Measurements from ENCODE around the gene SLC5A10. TPM values are rescaled to one million over a fixed set of nuclear protein-coding genes. Genes with fewer than 3 reads are reported as not detected.
A peak's percentile ranks its signal among the peaks of the same experiment; 100 is the strongest.

The SLC5A10 gene
- total RNA-seq, 1 experiment from 2014 or later = not detected

GRCh38 chr17:19022747-19023146 lies 70.8 kb downstream of the SLC5A10 start:
- H3K56ac ChIP-seq (ENCODE audit: insufficient read length, low read depth, low read length) = no peak overlapping the region
- no peak overlapping the region for H3K27ac ChIP-seq (ENCODE audit: insufficient read length, low read depth, low read length)
- H2BK5ac ChIP-seq (ENCODE audit: insufficient read length, low read length) = no peak overlapping the region
- H3K9ac ChIP-seq (ENCODE audit: extremely low read depth, insufficient read length, low read length) = no peak overlapping the region
- no peak overlapping the region for H3K4me3 Mint-ChIP-seq
- no peak overlapping the region for H3T11ph ChIP-seq (ENCODE audit: low read length)
- H3K4me2 ChIP-seq (ENCODE audit: insufficient read depth, insufficient read length, low read length) = no peak overlapping the region
- H3K18ac ChIP-seq (ENCODE audit: insufficient read length, low read depth, low read length) = no peak overlapping the region
- H4K91ac ChIP-seq (ENCODE audit: insufficient read length, low read depth, low read length) = no peak overlapping the region
- peaks cover 0 to 15% of the 10 kb centered on the region in 2 experiments; a peak in 2 of 4 replicates for H3K4me1 Mint-ChIP-seq
- no peaks in the 10 kb centered on the region for H4K20me1 ChIP-seq (ENCODE audit: control insufficient read depth, insufficient read depth, insufficient read length)
- no CpG with 5 or more reads among the region's 6 CpGs for WGBS (ENCODE audit: extremely low coverage, insufficient read length, low lambda C conversion rate)
- H3K4me1 ChIP-seq (ENCODE audit: insufficient read depth, low read length) = no peaks in the 10 kb centered on the region
- no peaks in the 10 kb centered on the region; the same call in 1 of the 2 replicates for H3K27me3 ChIP-seq (ENCODE audit: insufficient read depth, low read length)
- no peak overlapping the region for H2BK120ac ChIP-seq (ENCODE audit: low read depth, low read length, poor library complexity, severe bottlenecking)
- TF ChIP-seq CTCF (conservative IDR thresholded peaks at IDR 0.05) = no peak
- H3K4ac ChIP-seq (ENCODE audit: low read depth, low read length) = no peak overlapping the region
- no peak overlapping the region for H4K8ac ChIP-seq (replicated peaks; ENCODE audit: insufficient read length, low read depth, low read length)
- H2AFZ ChIP-seq (ENCODE audit: low read length) = no peak overlapping the region
- H3K36me3 Mint-ChIP-seq (ENCODE audit: insufficient read depth in 1 of 3, low read depth in 3 of 3) = no peaks in the 10 kb centered on the region
- no peak for DNase-seq
- no peaks in the 10 kb centered on the region for H3K9me3 Mint-ChIP-seq
- H3K79me2 ChIP-seq (ENCODE audit: insufficient read depth, low read length) = no peaks in the 10 kb centered on the region
- H2BK15ac ChIP-seq (ENCODE audit: low read depth, low read length) = no peak overlapping the region
- H2AK5ac ChIP-seq (ENCODE audit: insufficient read length, low read length) = no peak overlapping the region
- H2BK20ac ChIP-seq (ENCODE audit: low read depth, low read length, poor library complexity, severe bottlenecking) = no peak overlapping the region
- H3K14ac ChIP-seq (ENCODE audit: insufficient read depth, low read length) = no peak overlapping the region
- H3K27me3 Mint-ChIP-seq (ENCODE audit: low read depth) = peaks cover 4% of the 10 kb centered on the region; the same call in 1 of the 2 replicates
- H3K27ac Mint-ChIP-seq = peak overlapping the region in 1 of 3 experiments; percentile 24; a peak in 1 of 7 replicates
- H3K23ac ChIP-seq (ENCODE audit: insufficient read length, low read depth, low read length) = no peak overlapping the region
- no peaks in the 10 kb centered on the region for H3K79me1 ChIP-seq (ENCODE audit: insufficient read depth, low read depth, low read length, poor library complexity, severe bottlenecking)
- no peaks in the 10 kb centered on the region for H3K23me2 ChIP-seq (ENCODE audit: insufficient read length, low read depth, low read length, poor library complexity, severe bottlenecking)
- H4K5ac ChIP-seq (ENCODE audit: insufficient read length, low read depth, low read length) = no peak overlapping the region
- no peaks in the 10 kb centered on the region for H3K9me3 ChIP-seq (ENCODE audit: control insufficient read depth, low read depth, low read length)
- no peak overlapping the region for H2BK12ac ChIP-seq (ENCODE audit: insufficient read length, low read depth, low read length)
